ENCODE data around the gene ADAMTSL1.

The ADAMTSL1 gene

GRCh38 chr9:18473652-18474279 is at the start of gene ADAMTSL1:
Gene ADAMTSL1, plus strand, starts transcription at chr9:18474153. Its CDS starts 80 bp downstream, at chr9:18474233.
- DNase-seq (ENCODE audit: low read depth, low spot score): peak; percentile 93

GRCh38 chr9:18427691-18428090 is 46.3 kb upstream of the ADAMTSL1 start:
- no peak for DNase-seq (ENCODE audit: low read depth, low spot score)

- DNase-seq (ENCODE audit: low read depth, low spot score): no peak
Measured at GRCh38 chr9:18428661-18429060, 45.3 kb upstream of the ADAMTSL1 start.

- no peak for DNase-seq (ENCODE audit: low read depth, low spot score)
Measured at GRCh38 chr9:18429070-18429469, 44.9 kb upstream of the ADAMTSL1 start.

GRCh38 chr9:18433620-18434019 is 40.3 kb upstream of the ADAMTSL1 start:
- DNase-seq (ENCODE audit: low read depth, low spot score): no peak

- peak; percentile 50 for DNase-seq (ENCODE audit: low read depth, low spot score)
Measured at GRCh38 chr9:18437315-18438201, 36.4 kb upstream of the ADAMTSL1 start.

- peak; percentile 71 for DNase-seq (ENCODE audit: low read depth, low spot score)
Measured at GRCh38 chr9:18438300-18438925, 35.5 kb upstream of the ADAMTSL1 start.

GRCh38 chr9:18438951-18439350 is 35.0 kb upstream of the ADAMTSL1 start:
- no peak for DNase-seq (ENCODE audit: low read depth, low spot score)

- peak; percentile 17 for DNase-seq (ENCODE audit: low read depth, low spot score)
Measured at GRCh38 chr9:18441261-18441660, 32.7 kb upstream of the ADAMTSL1 start.

GRCh38 chr9:18442629-18443491 is 31.1 kb upstream of the ADAMTSL1 start:
- DNase-seq (ENCODE audit: low read depth, low spot score): peak; percentile 90

GRCh38 chr9:18447131-18447530 is 26.8 kb upstream of the ADAMTSL1 start:
- peak; percentile 64 for DNase-seq (ENCODE audit: low read depth, low spot score)

GRCh38 chr9:18447541-18447940 is 26.4 kb upstream of the ADAMTSL1 start:
- no peak for DNase-seq (ENCODE audit: low read depth, low spot score)

GRCh38 chr9:18448101-18448500 is 25.9 kb upstream of the ADAMTSL1 start:
- DNase-seq (ENCODE audit: low read depth, low spot score): no peak

- DNase-seq (ENCODE audit: low read depth, low spot score): no peak
Measured at GRCh38 chr9:18451406-18451805, 22.5 kb upstream of the ADAMTSL1 start.

GRCh38 chr9:18452276-18452675 is 21.7 kb upstream of the ADAMTSL1 start:
- DNase-seq (ENCODE audit: low read depth, low spot score): no peak

- no peak for DNase-seq (ENCODE audit: low read depth, low spot score)
Measured at GRCh38 chr9:18456624-18457237, 17.2 kb upstream of the ADAMTSL1 start.

- DNase-seq (ENCODE audit: low read depth, low spot score): no peak
Measured at GRCh38 chr9:18457510-18457909, 16.4 kb upstream of the ADAMTSL1 start.

GRCh38 chr9:18459962-18460584 is 13.9 kb upstream of the ADAMTSL1 start:
- DNase-seq (ENCODE audit: low read depth, low spot score): peak; percentile 75

- no peak for DNase-seq (ENCODE audit: low read depth, low spot score)
Measured at GRCh38 chr9:18461496-18461895, 12.5 kb upstream of the ADAMTSL1 start.

- DNase-seq (ENCODE audit: low read depth, low spot score): no peak
Measured at GRCh38 chr9:18463991-18464390, 10.0 kb upstream of the ADAMTSL1 start.

GRCh38 chr9:18466101-18466500 is 7.9 kb upstream of the ADAMTSL1 start:
- no peak for DNase-seq (ENCODE audit: low read depth, low spot score)
